Measurements from ENCODE around the gene NISCH.

- TF ChIP-seq, protein P1, sequence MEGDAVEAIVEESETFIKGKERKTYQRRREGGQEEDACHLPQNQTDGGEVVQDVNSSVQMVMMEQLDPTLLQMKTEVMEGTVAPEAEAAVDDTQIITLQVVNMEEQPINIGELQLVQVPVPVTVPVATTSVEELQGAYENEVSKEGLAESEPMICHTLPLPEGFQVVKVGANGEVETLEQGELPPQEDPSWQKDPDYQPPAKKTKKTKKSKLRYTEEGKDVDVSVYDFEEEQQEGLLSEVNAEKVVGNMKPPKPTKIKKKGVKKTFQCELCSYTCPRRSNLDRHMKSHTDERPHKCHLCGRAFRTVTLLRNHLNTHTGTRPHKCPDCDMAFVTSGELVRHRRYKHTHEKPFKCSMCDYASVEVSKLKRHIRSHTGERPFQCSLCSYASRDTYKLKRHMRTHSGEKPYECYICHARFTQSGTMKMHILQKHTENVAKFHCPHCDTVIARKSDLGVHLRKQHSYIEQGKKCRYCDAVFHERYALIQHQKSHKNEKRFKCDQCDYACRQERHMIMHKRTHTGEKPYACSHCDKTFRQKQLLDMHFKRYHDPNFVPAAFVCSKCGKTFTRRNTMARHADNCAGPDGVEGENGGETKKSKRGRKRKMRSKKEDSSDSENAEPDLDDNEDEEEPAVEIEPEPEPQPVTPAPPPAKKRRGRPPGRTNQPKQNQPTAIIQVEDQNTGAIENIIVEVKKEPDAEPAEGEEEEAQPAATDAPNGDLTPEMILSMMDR (IDR thresholded peaks at IDR 0.05; ENCODE audit: poor library complexity) = no peak
- no peak for TF ChIP-seq EZH2 (IDR thresholded peaks at IDR 0.05; ENCODE audit: borderline replicate concordance)
- TF ChIP-seq EZH2phosphoT487 (IDR thresholded peaks at IDR 0.05; ENCODE audit: low read depth, severe bottlenecking, unreplicated experiment) = no peak
Observed at GRCh38 chr3:52520141-52520667, 64.8 kb downstream of the NISCH start.
